IPS DF 6.9 (cell line): Measurements from ENCODE around the gene CARNS1.

Source experiments
- DNase-seq: peaks from one replicate; pipeline ENCODE4 v3.0.0-alpha.2; 2013; ENCODE audit warnings: low read depth, low spot score
- H3K27ac ChIP-seq: one replicate; pipeline ENCODE4 v1.5.1; 2013; ENCODE audit warnings: low read length, control low read depth
- H3K27me3 ChIP-seq: 2 replicates; pipeline ENCODE4 v1.6.1; 2013; ENCODE audit warnings: mild to moderate bottlenecking, low read length; ENCODE audit not compliant: control insufficient read depth, insufficient read depth
- H3K36me3 ChIP-seq: 2 replicates; pipeline ENCODE4 v1.6.1; 2013; ENCODE audit warnings: low read length; ENCODE audit not compliant: control insufficient read depth, insufficient read depth
- H3K4me1 ChIP-seq: 2 replicates; pipeline ENCODE4 v1.6.1; 2013; ENCODE audit warnings: low read length; ENCODE audit not compliant: control insufficient read depth, insufficient read depth
- H3K4me3 ChIP-seq: 2 replicates; pipeline ENCODE4 v1.5.1; 2013; ENCODE audit warnings: mild to moderate bottlenecking, low read length
- H3K9me3 ChIP-seq: 2 replicates; pipeline ENCODE4 v1.6.1; 2013; ENCODE audit warnings: low read length, inconsistent platforms; ENCODE audit not compliant: control insufficient read depth, insufficient read depth
- WGBS: extraction: QIAGEN DNeasy Blood & Tissue Kit; methylation state at CpG from one replicate; pipeline ENCODE4 v1.1.7; 2013; ENCODE audit warnings: mixed read lengths, missing lambda C conversion rate; ENCODE audit not compliant: insufficient read length, insufficient coverage; 5-methylcytosine and 5-hydroxymethylcytosine counted together

The CARNS1 gene

GRCh38 chr11:67405688-67406339 lies 9.7 kb upstream of the CARNS1 start:
- Histone ChIP-seq H3K4me3 (no peak overlapping the region), H3K4me1 (peaks cover 6% of the 10 kb centered on the region), H3K36me3 (no peaks in the 10 kb centered on the region; the same call in 1 of the 2 replicates), H3K27me3 (no peaks in the 10 kb centered on the region), H3K9me3 (no peaks in the 10 kb centered on the region), H3K27ac (no peak overlapping the region)
- DNase-seq = no peak
- WGBS = no CpG with 5 or more reads among the region's 9 CpGs

DNA sequence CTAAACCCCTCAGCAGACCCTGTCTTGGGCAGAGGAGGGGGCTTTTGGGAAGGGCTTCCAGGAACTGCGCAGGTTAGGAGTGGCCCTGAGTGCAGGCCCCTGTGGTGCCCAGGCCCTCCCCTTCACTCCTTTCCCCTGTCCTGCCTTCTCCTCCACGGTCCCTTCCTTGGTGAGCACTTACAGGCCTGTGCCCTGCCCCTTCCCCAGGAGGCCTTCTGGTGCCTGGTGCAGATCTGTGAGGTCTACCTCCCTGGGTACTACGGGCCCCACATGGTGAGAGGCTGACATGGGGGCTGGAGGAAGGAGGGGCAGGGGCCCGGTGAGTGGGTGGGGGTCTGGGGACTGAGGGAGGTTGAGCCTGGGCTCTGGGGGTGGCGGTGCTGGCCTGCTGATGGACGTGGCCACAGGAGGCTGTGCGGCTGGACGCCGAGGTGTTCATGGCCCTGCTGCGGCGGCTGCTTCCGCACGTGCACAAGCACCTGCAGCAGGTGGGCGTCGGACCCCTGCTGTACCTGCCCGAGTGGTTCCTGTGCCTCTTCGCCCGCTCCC lies 9.0 kb upstream of the CARNS1 start:
- H3K4me1 ChIP-seq = peaks cover 6% of the 10 kb centered on the region
- no peak for DNase-seq
- no peaks in the 10 kb centered on the region for H3K9me3 ChIP-seq
- H3K36me3 ChIP-seq = no peaks in the 10 kb centered on the region
- no peak overlapping the region for H3K4me3 ChIP-seq
- H3K27ac ChIP-seq = no peak overlapping the region
- WGBS = no CpG with 5 or more reads among the region's 18 CpGs
- no peaks in the 10 kb centered on the region for H3K27me3 ChIP-seq

- Histone ChIP-seq H3K4me3 (no peak overlapping the region), H3K36me3 (no peaks in the 10 kb centered on the region), H3K27me3 (no peaks in the 10 kb centered on the region), H3K9me3 (no peaks in the 10 kb centered on the region), H3K4me1 (peaks cover 4% of the 10 kb centered on the region), H3K27ac (no peak overlapping the region)
- no CpG with 5 or more reads among the region's 12 CpGs for WGBS
- DNase-seq = no peak
Observed at GRCh38 chr11:67406969-67407687, 8.3 kb upstream of the CARNS1 start.

DNA sequence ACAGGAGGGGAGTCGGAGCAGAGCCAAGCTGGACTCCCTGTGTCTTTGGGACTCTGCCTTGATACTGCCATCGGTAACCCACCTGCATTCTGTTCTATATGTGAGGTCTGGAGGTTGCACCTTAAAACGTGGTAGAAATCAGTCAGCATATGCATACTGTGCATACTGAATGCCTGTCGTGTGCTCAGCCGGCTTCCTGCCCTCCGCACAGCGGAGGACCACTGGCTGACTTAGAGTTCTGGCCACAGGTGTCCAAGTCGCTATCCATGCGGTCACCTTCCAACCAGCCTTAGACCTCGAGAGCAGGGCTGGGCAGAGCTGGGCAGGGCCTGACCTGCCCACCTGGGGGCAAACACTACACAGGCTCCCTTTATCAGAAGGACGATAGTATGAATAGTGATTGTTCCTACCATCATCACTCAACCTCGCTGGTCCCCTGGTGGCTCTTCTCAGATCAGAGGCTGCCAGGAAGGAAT lies 7.8 kb upstream of the CARNS1 start:
- Histone ChIP-seq H3K27ac (no peak overlapping the region), H3K4me1 (peaks cover 4% of the 10 kb centered on the region), H3K36me3 (no peaks in the 10 kb centered on the region), H3K27me3 (no peaks in the 10 kb centered on the region), H3K9me3 (no peaks in the 10 kb centered on the region), H3K4me3 (no peak overlapping the region)
- no peak for DNase-seq
- WGBS = no CpG with 5 or more reads among the region's 12 CpGs

- no peaks in the 10 kb centered on the region for H3K36me3 ChIP-seq
- no peaks in the 10 kb centered on the region for H3K9me3 ChIP-seq
- peaks cover 4% of the 10 kb centered on the region for H3K4me1 ChIP-seq
- no peaks in the 10 kb centered on the region for H3K27me3 ChIP-seq
- no peak overlapping the region for H3K27ac ChIP-seq
- H3K4me3 ChIP-seq = no peak overlapping the region
- WGBS = no CpG with 5 or more reads among the region's 18 CpGs
- DNase-seq = no peak
Observed at GRCh38 chr11:67408437-67409200, 6.9 kb upstream of the CARNS1 start.

GRCh38 chr11:67409261-67409666 lies 6.2 kb upstream of the CARNS1 start:
- no peak overlapping the region for H3K4me3 ChIP-seq
- no peak for DNase-seq
- no peaks in the 10 kb centered on the region for H3K9me3 ChIP-seq
- no peak overlapping the region for H3K27ac ChIP-seq
- H3K27me3 ChIP-seq = no peaks in the 10 kb centered on the region
- H3K4me1 ChIP-seq = peaks cover 4% of the 10 kb centered on the region
- WGBS = no CpG with 5 or more reads among the region's 24 CpGs
- H3K36me3 ChIP-seq = no peaks in the 10 kb centered on the region

- Histone ChIP-seq H3K9me3 (no peaks in the 10 kb centered on the region), H3K4me3 (no peak overlapping the region), H3K27me3 (no peaks in the 10 kb centered on the region), H3K36me3 (no peaks in the 10 kb centered on the region), H3K27ac (no peak overlapping the region), H3K4me1 (peaks cover 4% of the 10 kb centered on the region)
- no CpG with 5 or more reads among the region's 13 CpGs for WGBS
- no peak for DNase-seq
Observed at GRCh38 chr11:67409781-67410368, 5.6 kb upstream of the CARNS1 start.

DNA sequence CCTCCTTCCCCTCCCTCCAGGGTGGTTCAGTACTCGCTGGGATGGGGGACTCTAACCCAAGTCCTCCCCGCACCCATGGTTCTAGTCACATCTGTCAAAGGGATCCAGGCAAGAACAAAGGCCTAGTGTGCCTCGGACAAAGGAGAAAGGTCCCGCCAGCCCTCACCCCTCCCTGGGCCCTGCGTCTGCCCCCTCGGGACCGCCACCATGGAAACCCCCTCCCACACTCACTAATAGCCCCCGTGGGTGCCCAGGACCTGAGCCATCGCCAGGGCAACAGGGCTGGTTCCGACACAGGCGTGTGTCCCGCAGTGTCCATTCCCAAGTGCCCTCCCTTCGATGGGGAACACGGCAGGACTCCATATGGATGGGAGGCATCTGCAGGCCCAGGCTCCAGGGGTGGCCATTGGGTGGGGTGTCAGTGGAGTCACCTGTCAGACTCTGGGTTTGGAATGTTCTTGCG lies 5.1 kb upstream of the CARNS1 start:
- Histone ChIP-seq H3K4me3 (no peak overlapping the region), H3K36me3 (no peaks in the 10 kb centered on the region), H3K27ac (no peak overlapping the region), H3K27me3 (no peaks in the 10 kb centered on the region), H3K9me3 (no peaks in the 10 kb centered on the region), H3K4me1 (peaks cover 4% of the 10 kb centered on the region)
- WGBS = no CpG with 5 or more reads among the region's 15 CpGs
- no peak for DNase-seq

GRCh38 chr11:67410984-67411784 lies 4.3 kb upstream of the CARNS1 start:
- peaks cover 7% of the 10 kb centered on the region for H3K4me1 ChIP-seq
- H3K36me3 ChIP-seq = no peaks in the 10 kb centered on the region
- no peaks in the 10 kb centered on the region for H3K9me3 ChIP-seq
- WGBS = no CpG with 5 or more reads among the region's 17 CpGs
- H3K4me3 ChIP-seq = no peak overlapping the region
- H3K27me3 ChIP-seq = no peaks in the 10 kb centered on the region
- no peak for DNase-seq
- H3K27ac ChIP-seq = no peak overlapping the region
